H54 (cell line): ENCODE data around the gene PDIK1L.
"Not testable (repeated sequence)": the region's sequence is repeated elsewhere in the genome, so short reads cannot be mapped to it uniquely, and the experiment has no call there.

Experiments
- DNase-seq: peaks from one replicate; pipeline ENCODE4 v3.0.0; 2011; ENCODE audit warnings: low spot score, mixed read lengths; ENCODE audit not compliant: insufficient read length
- FAIRE-seq: peaks from 3 replicates; lab custom pipeline; 2011; peaks lifted over from hg19 to GRCh38; lab: Jason Lieb, UNC
- POLR2A ChIP-seq: IDR thresholded peaks from 2 replicates; pipeline ENCODE4 v1.6.1; 2011; ENCODE audit warnings: low read depth, mild to moderate bottlenecking, low read length

PDIK1L gene

GRCh38 chr1:26098602-26099001 is 13.0 kb upstream of the PDIK1L start:
- DNase-seq (no peak), FAIRE-seq (no peak)
- no peak for TF ChIP-seq POLR2A

- DNase-seq (no peak), FAIRE-seq (no peak)
- no peak for TF ChIP-seq POLR2A
Measured at GRCh38 chr1:26099780-26100179, 11.8 kb upstream of the PDIK1L start.

- FAIRE-seq, DNase-seq: not testable (repeated sequence)
Measured at GRCh38 chr1:26100204-26100603, 11.4 kb upstream of the PDIK1L start.

- TF ChIP-seq POLR2A: no peak
- DNase-seq: no peak
- no peak for FAIRE-seq
Measured at GRCh38 chr1:26102119-26102518, 9.5 kb upstream of the PDIK1L start.

- no peak for DNase-seq
- TF ChIP-seq POLR2A: no peak
- no peak for FAIRE-seq
Measured at GRCh38 chr1:26102526-26102925, 9.1 kb upstream of the PDIK1L start.

- not testable (repeated sequence) for DNase-seq, FAIRE-seq
Measured at GRCh38 chr1:26105226-26105548, 6.4 kb upstream of the PDIK1L start.

- no peak for DNase-seq
- TF ChIP-seq POLR2A: no peak
- FAIRE-seq: no peak
Measured at GRCh38 chr1:26109229-26110164, 2.1 kb upstream of the PDIK1L start.

GRCh38 chr1:26110731-26111529 is 694 bp upstream of the PDIK1L start:
- DNase-seq: peak; percentile 45
- no peak for TF ChIP-seq POLR2A
- no peak for FAIRE-seq

- TF ChIP-seq POLR2A: no peak
Measured at GRCh38 chr1:26112407-26112775, 767 bp downstream of the PDIK1L start.

GRCh38 chr1:26114165-26114927 is 2.7 kb downstream of the PDIK1L start:
- DNase-seq: no peak
- TF ChIP-seq POLR2A: no peak
- FAIRE-seq: no peak

More at GRCh38 chr1:26112407-26112775, 767 bp downstream of the PDIK1L start:
- DNase-seq (no peak), FAIRE-seq (no peak)

GRCh38 chr1:26119892-26120608 is 8.4 kb downstream of the PDIK1L start:
- FAIRE-seq (no peak), DNase-seq (no peak)
- TF ChIP-seq POLR2A: no peak

GRCh38 chr1:26121854-26122773 is 10.5 kb downstream of the PDIK1L start:
- DNase-seq (no peak), FAIRE-seq (peak; percentile 80)
- no peak for TF ChIP-seq POLR2A
